GM19467 (cell line): ENCODE results near the gene ST3GAL5.

Source experiments
- ATAC-seq: cut with Tn5 transposase; IDR thresholded peaks from one replicate; pipeline ENCODE4 v1.9.1; 2021; ENCODE audit warnings: mild to moderate bottlenecking, moderate library complexity; ENCODE audit not compliant: unreplicated experiment

The ST3GAL5 gene

GRCh38 chr2:85917887-85918795, 29.4 kb upstream of the ST3GAL5 start:
- no peak for ATAC-seq

DNA sequence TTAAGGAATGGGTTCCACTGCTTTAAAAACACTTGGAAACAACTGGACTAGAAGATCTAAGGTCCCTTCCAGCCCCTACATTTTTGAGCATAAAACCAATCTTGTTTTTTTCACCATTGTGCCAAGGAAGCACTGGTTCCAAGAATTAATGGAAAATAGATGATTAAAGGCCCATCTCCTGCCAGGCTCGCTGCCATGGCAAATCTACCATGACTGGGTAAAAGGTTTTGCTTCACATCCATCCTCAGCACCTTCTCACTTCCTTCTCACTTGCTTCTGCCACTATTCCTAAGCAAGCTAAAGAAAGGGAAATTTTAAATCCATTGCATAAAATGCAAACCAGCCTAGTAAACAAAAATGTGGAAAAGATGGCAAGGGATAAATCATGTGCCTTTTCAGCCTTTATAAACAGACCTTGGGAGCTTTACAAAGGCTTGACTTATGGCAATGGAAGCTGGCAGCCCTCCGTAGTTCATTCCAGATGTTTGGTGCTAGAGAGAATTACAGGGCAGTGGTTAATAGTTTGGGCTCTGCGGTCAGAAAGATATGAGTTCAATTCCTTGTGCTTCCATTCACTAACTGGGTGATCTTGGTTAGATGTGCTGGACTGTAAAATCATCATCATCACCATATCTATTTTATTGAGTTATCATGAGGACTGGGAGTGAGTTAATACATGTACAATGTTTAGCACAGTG, 27.0 kb upstream of the ST3GAL5 start:
- ATAC-seq: no peak

GRCh38 chr2:85914922-85915321, 26.1 kb upstream of the ST3GAL5 start:
- ATAC-seq: no peak

DNA sequence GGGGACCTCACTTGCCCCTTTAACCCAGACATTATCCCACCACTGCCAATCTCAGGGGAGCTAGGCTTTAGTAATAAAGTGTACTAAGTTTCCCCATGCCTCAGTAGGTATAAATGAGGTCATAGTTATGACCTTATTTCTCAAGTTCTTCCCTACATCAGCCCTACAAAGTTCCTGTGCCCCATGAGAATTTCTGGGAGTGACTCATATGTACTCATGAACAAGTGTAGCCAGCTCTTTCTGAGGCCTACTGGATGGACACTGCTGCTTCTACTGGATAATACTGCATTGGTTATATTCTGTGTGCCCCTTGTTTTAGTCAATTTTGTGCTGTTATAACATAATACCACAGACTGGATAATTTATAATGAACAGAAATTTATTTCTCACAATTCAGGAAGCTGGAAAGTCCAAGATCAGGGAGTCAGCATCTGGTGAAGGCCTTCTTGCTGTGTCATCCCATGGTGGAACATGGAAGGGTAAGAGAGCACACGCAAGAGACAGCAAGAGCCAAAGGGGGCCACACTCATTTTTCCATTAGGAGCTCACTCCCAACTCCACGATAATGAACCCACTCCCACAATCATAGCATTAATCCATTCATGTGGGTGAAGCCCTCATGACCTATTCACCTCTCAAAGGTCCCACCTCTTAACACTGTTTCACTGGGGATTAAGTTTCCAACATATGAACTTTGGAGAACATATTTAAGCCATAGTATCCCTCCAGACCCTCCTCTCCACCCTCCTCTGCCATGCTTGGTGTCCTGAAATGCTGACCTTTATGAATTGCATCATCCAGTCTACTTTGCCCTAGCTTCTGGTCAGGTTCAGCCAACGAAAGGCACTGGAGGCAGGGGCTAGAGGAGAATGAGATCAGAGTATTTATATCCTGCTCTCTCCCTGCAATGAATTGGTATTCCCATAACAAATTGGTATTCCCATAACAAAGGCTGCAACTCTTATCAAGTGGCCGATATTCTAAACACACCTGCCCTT, 25.4 kb upstream of the ST3GAL5 start:
- ATAC-seq: no peak

DNA sequence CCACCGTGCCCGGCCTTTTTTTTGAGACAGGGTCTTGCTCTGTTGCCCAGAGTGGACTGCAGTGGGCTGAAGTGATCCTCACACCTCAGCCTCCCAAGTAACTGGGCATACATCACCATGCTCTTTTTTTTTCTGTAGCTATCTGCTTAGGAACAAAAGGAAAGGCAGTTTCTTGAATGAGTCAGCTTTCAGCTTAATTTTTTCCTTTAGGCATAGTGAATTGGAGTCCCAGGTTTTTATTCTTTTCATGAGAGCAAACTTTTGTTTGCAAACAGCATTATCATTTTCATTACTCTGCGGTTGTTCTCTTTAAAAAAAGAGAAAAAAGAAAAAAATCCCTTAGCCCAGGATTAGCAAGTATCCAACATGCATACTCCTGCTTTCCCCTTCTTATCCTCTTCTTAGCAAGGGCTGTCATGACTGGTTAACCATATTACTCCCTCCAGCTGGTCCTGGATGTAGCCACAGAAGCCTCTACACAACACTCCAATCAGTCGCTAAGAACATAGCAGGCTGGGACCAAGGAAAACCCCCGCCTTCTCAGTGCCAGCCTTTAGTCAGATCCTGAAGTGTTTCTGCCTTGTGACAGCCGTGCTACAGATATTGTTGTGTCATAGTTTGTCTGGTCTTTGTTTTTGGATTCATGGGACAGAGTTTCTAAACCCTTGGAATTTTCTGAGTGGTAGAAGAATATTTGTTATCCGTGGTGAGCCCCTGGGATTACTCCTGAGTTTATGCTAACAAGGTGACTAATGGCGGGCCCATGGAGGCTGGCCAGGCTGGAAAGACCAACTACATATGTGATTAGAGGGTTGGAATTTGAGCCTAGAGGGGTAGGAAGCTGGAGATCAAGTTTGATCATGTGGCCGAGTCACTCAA, 23.3 kb upstream of the ST3GAL5 start:
- no peak for ATAC-seq

- no peak for ATAC-seq
Measured at GRCh38 chr2:85911097-85911496, 22.3 kb upstream of the ST3GAL5 start.

- ATAC-seq: no peak
Measured at GRCh38 chr2:85909005-85909404, 20.2 kb upstream of the ST3GAL5 start.

DNA sequence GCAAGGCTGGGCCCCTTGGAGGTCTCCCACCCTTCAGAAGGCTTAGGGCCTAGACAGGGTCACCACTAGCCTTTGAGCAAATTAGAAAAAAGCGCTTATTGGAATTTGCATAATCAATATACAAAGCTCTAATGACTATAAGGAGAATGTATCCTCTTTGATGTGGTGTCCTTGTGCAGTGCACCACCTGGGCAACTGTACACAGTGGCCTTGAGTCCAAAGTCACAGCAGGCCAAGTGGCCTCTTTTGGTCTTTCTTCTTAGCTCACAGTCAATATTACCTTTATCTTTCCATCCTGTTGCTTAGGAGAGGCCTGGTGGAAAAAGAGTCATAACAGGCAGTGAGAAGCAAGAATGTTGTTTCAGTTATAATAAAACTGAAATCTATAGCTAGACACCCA, 19.7 kb upstream of the ST3GAL5 start:
- ATAC-seq: no peak

- no peak for ATAC-seq
Measured at GRCh38 chr2:85907671-85908157, 18.9 kb upstream of the ST3GAL5 start.

- ATAC-seq: no peak
Measured at GRCh38 chr2:85906748-85907147, 18.0 kb upstream of the ST3GAL5 start.

- ATAC-seq: no peak
Measured at GRCh38 chr2:85905891-85906290, 17.1 kb upstream of the ST3GAL5 start.

DNA sequence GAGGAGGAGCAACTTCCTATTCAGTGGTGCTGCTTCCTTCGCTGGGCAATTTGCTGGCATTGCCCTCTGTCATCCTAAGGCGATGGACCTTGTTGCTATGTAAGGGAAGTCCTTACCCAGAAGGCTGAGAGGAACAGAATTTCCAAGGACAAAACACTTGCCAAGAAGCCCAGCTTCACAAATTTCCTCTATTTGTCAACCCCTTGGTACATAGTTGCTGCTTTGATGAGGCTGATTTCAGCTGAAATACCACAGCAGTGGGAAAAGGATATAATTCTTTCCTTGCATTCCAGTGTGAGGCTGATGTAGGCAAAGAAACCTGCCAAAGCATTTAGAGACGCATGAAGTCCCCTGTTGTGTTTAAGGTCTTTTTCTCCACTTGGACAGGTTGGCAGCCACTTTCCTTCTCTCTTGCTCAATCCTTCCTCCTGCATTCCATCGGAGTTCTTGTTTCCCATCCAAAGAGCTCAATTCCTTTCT, 16.4 kb upstream of the ST3GAL5 start:
- ATAC-seq: no peak

DNA sequence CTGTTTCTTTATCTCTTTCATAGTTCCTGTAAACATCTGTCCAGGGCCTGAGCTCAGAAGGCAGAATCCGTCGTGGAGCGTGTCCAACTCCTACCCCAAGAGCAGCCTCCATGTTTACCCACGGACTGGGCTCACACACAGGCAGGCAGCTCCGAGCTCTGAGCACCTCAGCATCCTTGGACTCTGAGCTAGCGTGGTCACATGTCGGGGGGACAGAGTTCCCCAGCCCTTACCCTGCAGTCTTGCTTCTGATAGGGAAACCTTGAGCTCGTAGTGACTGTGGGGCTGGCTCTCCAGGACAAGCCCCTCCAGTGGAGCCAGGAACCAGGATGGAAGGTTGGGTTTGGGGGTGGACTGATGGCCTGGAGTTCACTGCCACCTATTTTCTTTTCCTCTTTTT, 15.1 kb upstream of the ST3GAL5 start:
- no peak for ATAC-seq

- no peak for ATAC-seq
Measured at GRCh38 chr2:85902496-85902895, 13.7 kb upstream of the ST3GAL5 start.

- no peak for ATAC-seq
Measured at GRCh38 chr2:85901155-85901554, 12.4 kb upstream of the ST3GAL5 start.

GRCh38 chr2:85900366-85900765, 11.6 kb upstream of the ST3GAL5 start:
- ATAC-seq: no peak

DNA sequence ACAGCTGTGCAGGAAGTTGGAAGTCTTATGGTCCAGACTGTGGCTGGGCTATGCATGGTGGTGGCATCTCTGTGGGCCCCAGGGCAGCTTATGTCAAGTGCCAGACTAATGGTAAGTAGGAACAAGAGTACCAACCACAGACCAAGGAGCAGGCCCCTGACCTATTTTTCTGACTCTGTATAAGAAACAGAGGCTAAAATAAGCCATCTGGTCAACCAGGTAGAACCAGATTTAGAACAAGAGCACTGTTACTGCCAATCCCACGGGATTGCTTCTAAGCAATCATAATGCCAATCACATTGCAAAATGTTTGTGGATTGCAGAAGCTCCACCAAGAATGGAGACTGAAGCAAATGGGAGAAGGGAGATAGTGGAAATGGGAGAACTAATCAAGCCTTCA, 11.1 kb upstream of the ST3GAL5 start:
- no peak for ATAC-seq

DNA sequence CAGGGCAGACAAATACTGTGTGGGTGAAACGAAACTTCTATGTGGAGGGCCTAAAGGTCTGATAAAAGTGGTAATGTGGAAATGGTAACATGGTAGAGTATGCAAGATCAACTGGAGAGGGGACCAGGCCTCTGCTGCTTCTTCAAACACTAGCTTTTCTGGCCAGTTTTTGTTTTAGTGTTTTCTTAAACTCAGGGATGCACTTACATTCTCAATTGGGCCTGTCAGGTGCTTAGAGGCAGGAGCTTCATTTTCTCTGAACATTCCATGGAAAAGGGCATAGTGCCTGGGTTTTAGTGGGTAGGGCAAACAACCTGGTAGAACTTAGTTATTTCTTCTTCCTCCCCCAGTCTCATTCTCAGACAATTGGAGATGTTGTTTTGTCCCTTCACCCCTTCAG, 10.5 kb upstream of the ST3GAL5 start:
- ATAC-seq: no peak

DNA sequence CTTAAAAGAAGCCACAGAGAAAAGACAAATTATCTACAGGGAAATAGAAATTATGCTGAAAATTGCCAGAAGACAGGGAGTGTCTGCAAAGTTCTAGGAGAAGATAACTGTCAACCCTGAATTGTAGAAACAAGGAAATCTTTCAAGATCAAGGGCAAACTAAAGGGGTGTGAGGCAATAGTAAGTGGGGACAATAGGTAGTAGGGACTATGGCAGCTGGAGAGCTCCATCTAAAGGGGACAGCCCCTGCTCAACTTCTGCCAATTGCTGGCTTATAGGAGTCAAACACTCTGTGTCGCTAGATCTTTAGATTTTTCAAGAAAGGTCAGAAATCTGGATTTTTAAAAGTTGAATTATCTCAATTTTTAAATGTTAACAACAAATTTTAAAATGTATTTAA, 10.1 kb upstream of the ST3GAL5 start:
- ATAC-seq: no peak
